Measurements from ENCODE around the gene CACNA2D2. TPM values are rescaled to one million over a fixed set of nuclear protein-coding genes. Genes with fewer than 3 reads are reported as not detected.

Gene CACNA2D2
- total and polyA plus RNA-seq, 2 of the 4 experiments (the other 2 are of a cell fraction), result 0.15 TPM; not detected in 1

- TF ChIP-seq CEBPB (IDR thresholded peaks at IDR 0.05; ENCODE audit: low read depth, low read length), result no peak
- no peak for TF ChIP-seq RFX5 (IDR thresholded peaks at IDR 0.05; ENCODE audit: low read depth, low read length)
- TF ChIP-seq ELK1 (IDR thresholded peaks at IDR 0.05; ENCODE audit: borderline replicate concordance, low read depth, low read length), result no peak
Observed at GRCh38 chr3:50338965-50339364, 164.5 kb downstream of the CACNA2D2 start (continued).
